LNCAP (cell line): ENCODE measurements around the gene FABP1.

Experiments used
- TF ChIP-seq, protein P1 (sequence below): fragments of 450-650 bp; IDR thresholded peaks from 2 replicates; pipeline ENCODE4 v1.5.1; 2017; ENCODE audit warnings: mild to moderate bottlenecking

Gene FABP1

DNA sequence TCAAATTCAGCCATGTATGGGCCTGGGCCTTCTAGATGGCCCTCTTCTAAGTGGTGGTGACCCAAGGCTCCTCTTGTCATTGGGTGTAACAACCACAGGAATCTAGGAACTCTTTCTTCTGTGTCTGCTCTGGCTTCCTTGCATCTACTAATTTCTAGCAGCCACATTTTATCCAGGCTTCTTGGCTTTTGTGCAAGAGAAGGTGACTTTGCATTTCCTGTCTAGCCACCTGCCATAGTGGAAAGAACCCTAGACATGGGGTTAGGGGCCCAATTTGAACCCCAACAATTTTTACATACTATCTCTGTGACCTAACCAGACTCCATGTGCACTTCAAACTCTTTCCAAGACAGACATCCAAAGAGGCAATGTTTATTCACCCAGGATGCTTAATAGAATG, 35.1 kb downstream of the FABP1 start:
- TF ChIP-seq, protein P1, sequence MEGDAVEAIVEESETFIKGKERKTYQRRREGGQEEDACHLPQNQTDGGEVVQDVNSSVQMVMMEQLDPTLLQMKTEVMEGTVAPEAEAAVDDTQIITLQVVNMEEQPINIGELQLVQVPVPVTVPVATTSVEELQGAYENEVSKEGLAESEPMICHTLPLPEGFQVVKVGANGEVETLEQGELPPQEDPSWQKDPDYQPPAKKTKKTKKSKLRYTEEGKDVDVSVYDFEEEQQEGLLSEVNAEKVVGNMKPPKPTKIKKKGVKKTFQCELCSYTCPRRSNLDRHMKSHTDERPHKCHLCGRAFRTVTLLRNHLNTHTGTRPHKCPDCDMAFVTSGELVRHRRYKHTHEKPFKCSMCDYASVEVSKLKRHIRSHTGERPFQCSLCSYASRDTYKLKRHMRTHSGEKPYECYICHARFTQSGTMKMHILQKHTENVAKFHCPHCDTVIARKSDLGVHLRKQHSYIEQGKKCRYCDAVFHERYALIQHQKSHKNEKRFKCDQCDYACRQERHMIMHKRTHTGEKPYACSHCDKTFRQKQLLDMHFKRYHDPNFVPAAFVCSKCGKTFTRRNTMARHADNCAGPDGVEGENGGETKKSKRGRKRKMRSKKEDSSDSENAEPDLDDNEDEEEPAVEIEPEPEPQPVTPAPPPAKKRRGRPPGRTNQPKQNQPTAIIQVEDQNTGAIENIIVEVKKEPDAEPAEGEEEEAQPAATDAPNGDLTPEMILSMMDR = no peak

DNA sequence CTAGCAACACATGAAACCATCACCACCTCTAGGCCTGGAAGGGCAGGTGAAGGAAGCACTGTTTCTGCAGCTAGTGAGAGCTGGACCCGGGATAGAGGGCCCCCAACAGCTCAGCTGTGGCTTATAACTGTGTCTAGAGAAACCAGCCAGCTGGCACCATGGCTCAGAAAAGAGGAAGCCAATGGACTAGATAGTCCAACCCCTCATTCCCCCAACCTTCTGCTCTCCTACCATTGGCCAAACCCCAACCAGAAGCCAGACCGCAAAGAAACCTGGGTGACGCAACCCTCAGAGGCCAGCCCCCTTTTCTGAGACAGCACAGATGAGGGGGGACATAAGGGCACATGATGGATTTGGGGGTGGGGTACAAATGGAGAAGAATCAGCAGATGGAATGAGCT, 35.9 kb downstream of the FABP1 start:
- TF ChIP-seq, protein P1 = no peak

DNA sequence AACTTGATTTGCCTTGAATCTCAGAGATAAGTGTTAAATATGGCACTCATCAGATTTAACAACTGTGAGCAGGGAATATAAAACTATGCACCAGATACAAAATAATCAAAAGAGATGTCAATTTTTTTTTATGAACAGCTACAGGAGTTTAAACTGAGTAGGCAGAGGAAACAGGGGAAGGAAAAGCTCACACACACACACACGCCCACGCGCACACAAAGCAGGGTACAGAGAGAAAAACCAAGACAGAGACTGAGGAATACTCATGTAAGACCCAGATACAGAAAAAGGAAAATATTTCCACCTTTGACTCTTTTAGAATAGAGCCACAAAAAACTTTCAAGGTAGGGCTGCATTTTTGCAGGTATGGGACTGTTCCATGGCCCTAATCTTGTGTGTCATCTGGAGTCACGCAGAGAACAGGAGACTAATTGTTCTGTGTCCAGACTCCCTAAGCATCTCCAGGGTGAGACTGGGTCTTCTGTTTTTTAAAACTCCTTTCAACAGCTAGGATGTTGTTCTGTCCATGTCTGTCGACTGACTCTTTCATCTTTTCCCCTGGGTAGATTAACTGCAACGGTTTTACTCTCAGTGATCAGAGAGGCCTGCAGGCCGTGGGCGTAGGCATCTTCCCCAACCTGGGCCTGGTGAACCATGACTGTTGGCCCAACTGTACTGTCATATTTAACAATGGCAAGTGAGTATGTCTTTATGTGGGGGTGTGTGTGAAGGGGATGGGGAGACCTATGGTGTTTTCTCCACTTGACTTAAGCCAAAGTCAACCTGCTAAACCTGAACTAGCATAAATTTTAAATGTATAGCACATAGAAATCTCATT, 37.2 kb downstream of the FABP1 start:
- TF ChIP-seq, protein P1 = no peak

DNA sequence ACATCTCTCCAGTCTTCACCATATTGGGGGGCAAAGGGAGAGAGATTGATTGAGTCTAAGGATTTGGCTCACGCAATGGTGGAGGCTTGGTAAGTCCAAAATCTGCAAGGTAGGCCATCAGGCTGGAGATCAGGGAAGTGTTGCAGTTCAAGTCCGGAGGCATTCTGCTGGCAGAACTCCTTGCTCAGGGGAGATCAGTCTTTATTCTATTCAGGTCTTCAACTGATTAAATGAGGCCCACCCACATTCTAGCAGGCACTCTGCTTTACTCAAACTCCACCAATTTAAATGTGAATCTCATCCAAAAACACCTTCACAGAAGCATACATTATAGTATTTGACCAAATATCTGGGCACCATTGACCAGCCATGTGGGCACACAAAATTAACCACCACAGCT, 38.9 kb downstream of the FABP1 start:
- TF ChIP-seq, protein P1 = no peak

DNA sequence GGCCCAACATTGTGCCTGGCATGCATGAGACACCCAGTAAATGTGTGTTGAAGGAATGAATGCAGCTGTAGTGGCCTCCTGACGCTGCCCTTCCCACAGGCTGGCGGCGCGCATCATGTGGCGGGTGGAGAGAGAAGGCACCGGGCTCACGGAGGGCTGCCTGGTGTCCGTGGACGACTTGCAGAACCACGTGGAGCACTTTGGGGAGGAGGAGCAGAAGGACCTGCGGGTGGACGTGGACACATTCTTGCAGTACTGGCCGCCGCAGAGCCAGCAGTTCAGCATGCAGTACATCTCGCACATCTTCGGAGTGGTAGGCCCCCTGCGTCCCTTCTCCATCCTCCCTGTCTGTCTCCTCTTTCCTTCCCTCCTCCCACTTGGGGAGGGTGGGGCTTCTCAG, 40.1 kb downstream of the FABP1 start:
- TF ChIP-seq, protein P1 = no peak

DNA sequence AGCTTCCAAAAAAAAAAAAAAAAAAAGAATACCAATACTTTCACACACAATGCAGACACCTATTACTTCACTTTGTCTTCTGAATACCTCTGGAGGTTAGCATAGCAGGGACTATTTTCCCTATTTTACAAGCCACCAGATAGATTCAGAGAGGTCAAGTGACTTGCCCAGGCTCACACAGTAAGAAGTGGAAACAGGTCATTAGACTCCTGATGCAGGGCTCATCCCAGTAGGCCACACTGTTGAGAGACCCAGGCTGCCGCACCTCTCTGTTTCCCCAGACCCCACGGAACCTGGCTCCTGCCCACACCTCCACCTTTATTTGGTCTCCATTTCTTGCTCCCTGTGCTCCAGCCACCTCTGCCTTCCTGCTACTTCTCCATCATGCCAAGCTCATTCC, 40.8 kb downstream of the FABP1 start:
- TF ChIP-seq, protein P1 = no peak

DNA sequence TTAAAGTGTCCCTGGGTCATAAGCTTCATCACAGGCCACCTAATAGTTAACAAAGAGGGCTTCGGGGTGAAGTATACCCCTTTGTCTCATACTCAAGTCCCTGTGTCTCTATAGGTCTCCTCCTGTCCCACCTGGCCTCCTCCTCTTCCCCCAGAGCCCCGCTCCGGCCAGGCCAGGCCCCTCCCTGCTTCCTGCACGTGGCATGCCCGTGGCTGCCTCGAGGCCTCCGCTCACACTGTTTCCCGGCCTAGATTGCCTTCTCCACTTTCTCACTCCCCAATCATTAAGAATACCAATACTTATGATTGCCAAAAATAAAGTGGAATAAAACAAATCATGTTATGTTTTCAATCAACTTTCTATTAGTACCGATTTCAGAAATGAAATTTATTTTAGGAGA, 41.5 kb downstream of the FABP1 start:
- TF ChIP-seq, protein P1 = no peak
